Epithelial cell of esophagus (primary cell): Measurements from ENCODE around the gene DPP7.
"Not testable (repeated sequence)": the region's sequence is repeated elsewhere in the genome, so short reads cannot be mapped to it uniquely, and the experiment has no call there.

Experiments
- DNase-seq: peaks from one replicate; pipeline ENCODE4 v3.0.0; 2010; ENCODE audit warnings: low read depth
- H3K4me3 ChIP-seq: 2 replicates; pipeline ENCODE4 v1.5.1; 2011; ENCODE audit warnings: mild to moderate bottlenecking, low read length, control low read depth
- TF ChIP-seq, protein P1 (sequence below): IDR thresholded peaks from 2 replicates; pipeline ENCODE4 v1.5.1; 2011; ENCODE audit warnings: low read depth, mild to moderate bottlenecking, low read length, control low read depth, inconsistent platforms; ENCODE audit not compliant: insufficient read depth; ENCODE audit errors: missing control alignments

Gene DPP7

DNA sequence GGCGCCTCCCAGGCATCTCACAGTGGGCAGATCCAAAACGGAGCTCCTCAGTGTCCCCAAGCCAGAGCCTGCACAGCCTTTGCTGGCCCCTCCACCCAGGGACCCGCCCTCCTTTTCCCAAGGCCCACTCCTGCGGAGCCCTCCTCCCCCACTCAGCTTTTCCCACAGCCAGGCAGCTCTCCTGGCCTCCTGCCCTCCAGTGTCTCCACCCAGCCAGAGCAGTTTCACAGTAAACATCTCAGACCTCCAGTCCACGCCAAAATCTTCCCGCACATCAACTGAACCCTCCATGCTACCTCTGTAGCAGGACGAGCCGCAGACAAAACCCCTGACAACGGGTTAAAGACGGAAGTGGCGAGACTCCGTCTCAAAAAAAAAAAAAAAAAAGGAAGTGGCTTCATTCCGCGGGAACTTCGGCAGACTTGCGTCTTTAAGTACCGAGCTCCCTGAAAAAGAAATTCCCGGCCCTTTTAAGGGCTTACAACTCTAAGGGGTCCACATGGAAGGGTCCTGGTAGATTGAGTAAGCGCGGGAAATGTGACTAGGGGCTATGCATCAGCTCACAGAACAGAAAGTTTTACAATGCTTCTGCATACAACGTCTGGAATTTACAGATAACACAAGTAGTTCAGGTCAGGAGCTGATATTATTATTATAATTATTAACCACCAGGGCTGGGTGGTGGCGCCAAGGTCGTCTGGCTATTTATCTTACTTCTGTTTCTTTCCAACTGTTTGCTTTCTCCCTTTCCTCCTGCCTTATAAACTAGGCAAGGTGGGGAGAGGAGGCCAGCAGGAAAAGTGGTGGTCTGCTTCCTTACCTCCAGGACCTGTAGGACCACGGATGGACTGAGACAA, 13.0 kb upstream of the DPP7 start:
- no peak for DNase-seq
- TF ChIP-seq, protein P1, sequence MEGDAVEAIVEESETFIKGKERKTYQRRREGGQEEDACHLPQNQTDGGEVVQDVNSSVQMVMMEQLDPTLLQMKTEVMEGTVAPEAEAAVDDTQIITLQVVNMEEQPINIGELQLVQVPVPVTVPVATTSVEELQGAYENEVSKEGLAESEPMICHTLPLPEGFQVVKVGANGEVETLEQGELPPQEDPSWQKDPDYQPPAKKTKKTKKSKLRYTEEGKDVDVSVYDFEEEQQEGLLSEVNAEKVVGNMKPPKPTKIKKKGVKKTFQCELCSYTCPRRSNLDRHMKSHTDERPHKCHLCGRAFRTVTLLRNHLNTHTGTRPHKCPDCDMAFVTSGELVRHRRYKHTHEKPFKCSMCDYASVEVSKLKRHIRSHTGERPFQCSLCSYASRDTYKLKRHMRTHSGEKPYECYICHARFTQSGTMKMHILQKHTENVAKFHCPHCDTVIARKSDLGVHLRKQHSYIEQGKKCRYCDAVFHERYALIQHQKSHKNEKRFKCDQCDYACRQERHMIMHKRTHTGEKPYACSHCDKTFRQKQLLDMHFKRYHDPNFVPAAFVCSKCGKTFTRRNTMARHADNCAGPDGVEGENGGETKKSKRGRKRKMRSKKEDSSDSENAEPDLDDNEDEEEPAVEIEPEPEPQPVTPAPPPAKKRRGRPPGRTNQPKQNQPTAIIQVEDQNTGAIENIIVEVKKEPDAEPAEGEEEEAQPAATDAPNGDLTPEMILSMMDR: no peak
- peak overlapping the region; percentile 78 for H3K4me3 ChIP-seq

DNA sequence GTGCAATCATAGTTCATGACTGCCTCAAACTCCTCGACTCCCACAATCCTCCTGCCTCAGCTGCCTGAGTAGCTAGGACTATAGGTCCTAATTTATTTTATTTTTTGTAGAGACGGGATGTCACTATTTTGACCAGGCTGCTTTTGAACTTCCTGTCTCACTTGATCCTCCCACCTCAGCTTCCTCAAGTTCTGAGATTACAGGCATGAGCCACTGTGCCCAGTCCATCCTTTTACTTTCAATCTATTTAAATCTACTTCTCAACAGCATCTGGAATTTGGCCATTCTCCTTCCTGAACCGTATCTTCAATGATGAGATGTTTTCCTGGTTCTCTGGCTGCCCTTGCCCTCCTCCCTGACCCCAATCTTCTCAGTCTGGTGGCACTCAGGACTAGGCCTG, 12.3 kb upstream of the DPP7 start:
- H3K4me3 ChIP-seq: peak overlapping the region; percentile 78
- DNase-seq: no peak
- TF ChIP-seq, protein P1: no peak

DNA sequence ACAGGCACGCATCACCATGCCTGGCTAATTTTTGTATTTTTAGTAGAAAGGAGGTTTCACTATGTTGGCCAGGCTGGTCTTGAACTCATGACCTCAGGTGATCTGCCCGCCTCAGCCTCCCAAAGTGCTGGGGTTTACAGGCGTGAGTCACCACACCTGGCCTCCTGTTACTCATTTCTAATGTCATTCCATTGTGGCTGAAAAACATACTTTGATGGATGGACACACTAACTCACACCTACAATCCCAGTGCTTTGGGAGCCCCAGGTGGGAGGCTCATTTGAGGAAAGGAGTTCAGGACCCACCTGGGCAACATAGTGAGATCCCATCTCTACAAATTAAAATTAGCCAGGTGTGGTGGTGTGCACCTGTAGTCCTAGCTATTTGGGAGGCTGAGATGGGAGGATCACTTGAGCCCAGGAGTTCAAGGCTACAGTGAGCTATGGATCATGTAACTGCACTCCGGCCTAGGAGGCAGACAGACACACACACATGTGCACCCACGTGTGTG, 9.5 kb upstream of the DPP7 start:
- not testable (repeated sequence) for DNase-seq, H3K4me3 ChIP-seq

DNA sequence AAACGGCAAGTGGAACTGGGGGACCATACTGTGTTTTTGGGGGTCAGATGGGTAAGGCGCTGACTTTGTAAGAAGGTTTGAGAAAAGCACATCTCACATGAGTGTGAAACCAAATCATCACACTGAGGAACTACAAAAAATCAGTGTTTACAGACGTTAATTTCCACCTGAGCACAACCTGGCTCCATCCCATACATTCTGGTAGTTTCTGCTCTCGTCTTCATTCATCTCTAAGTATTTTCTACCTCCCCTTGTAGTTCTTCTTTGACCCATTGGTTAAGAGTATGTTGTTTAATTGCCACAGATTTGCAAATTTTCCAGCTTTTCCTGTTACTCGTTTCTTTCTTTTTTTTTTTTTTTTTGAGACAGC, 8.9 kb upstream of the DPP7 start:
- no peak overlapping the region for H3K4me3 ChIP-seq
- TF ChIP-seq, protein P1: no peak
- no peak for DNase-seq

DNA sequence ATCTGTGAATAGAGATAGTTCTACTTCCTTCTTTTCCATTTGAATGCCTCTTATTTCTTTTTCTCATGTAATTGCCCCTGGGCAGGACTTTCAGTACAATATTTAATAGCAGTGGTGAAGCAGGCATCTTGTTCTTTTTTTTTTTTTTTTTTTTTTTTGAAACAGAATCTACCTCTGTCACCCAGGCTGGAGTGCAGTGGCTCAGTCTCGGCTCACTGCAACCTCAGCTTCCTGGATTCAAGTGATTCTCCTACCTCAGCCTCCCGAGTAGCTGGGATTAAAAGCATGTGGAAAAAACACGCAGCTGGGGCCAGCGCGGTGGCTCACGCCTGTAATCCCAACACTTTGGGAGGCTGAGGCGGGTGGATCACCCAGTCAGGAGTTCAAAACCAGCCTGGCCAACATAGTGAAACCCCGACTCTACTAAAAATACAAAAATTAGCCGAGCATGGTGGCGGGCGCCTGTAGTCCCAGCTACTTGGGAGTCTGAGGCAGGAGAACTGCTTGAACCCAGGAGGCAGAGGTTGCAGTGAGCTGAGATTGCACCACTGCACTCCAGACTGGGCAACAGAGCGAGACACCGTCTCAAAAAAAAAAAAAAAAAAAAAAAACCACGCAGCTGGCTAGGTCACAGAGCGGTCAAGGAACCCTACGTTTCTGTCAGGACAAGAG, 8.4 kb upstream of the DPP7 start:
- not testable (repeated sequence) for H3K4me3 ChIP-seq, DNase-seq

DNA sequence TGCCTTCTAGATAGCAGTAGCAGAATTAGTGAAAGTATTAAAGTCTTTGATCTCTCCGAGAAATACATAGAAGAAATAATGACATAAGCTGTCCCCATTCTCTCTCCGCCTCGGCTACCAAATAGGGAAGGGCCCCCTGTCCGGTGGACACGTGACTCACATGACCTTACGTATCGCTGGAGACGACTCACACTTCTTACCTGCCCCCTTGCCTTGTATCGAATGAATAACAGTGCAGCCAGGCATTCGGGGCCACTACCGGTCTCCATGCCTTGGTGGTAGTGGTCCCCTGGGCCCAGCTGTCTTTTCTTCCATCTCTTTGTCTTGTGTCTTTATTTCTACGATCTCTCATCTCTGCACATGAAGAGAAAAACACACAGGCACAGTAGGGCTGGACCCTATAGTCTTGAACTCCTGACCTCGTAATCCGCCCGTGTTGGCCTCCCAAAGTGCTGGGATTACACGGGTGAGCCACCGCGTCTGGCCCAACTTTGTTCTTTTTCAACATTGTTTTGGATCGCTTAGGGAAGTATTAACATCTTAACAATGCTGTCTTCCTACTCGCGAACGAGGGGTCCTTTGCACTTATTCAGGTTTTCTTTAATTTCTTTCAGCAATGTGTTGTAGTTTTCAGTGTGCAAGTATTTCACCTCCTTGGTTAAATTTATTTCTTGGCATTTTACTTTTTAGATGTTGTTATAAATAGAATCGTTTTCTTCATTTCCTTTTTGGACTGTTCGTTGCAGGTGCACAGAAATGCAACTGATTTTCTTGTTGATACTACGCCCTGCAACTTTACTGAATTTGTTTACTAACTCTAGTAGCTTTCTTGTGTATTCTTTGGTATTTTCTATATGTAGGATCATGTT, 7.6 kb upstream of the DPP7 start:
- DNase-seq, H3K4me3 ChIP-seq: not testable (repeated sequence)

DNA sequence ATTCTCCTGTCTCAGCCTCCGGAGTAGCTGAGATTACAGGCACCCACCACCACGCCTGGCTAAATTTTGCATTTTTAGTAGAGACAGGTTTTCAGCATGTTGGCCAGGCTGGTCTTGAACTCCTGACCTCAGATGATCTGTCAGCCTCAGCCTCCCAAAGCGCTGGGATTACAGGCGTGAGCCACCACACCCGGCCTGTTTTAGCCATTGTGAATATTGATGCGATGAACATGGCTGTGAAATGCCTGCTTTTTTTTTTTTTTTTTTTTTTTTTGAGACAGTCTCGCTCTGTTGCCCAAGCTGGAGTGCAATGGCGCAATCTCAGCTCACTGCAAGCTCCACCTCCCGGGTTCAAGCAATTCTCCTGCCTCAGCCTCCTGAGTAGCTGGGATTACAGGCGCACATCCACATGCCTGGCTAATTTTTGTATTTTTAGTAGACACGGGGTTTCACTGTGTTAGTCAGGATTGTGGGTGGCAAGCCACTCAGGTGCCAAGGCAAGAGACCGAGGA, 3.6 kb upstream of the DPP7 start:
- not testable (repeated sequence) for H3K4me3 ChIP-seq, DNase-seq

DNA sequence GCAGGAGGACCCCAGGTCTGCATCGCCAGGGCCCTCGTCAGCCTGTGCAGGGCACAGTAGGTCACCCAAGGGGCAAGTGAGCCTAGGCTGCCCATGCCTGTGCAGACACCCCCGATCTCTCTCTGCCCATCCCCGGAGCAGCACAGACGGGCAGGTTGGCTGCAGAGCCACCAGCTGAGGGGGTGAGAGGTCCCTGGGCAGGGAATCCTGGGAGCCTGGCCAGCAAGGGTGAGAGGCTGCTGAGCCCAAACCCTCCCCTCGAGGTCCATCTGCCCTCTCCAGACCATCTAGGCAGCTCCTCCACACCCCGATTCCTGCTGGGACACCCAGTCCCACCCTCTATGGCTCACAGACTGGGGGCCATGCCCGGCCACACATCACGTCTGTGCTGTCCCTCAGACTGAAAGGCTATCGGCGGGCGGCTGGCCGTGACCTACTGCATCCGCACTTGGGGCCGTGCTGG, 2.8 kb upstream of the DPP7 start:
- no peak overlapping the region for H3K4me3 ChIP-seq
- TF ChIP-seq, protein P1: no peak
- DNase-seq: no peak
